OCI-LY7 (cell line): ENCODE measurements around the gene NUFIP1. TPM values are rescaled to one million over a fixed set of nuclear protein-coding genes. Genes with fewer than 3 reads are reported as not detected.

Experiments used
- Bru-seq: library from RNA; stranded (reverse); fragments of 400-500 nt; gene quantifications from one replicate; lab custom pipeline; 2021; lab: Mats Ljungman, UMichigan
- BruChase-seq, 2 experiments: library from RNA; stranded (reverse); fragments of 400-500 nt; gene quantifications; one replicate each; lab custom pipeline; 2021; lab: Mats Ljungman, UMichigan
- BruUV-seq: library from RNA; stranded (reverse); fragments of 400-500 nt; replicated peaks from 2 replicates; lab custom pipeline; 2021; lab: Mats Ljungman, UMichigan
- CTCF ChIA-PET: fragments of 300-600 bp; sonication (Branson Sonifier 250); formaldehyde crosslinking; loops from one replicate; lab custom pipeline; 2022; ENCODE audit warnings: antibody characterized with exemption; ENCODE audit not compliant: unreplicated experiment; lab: Charles Lee
- POLR2A ChIA-PET: fragments of 300-600 bp; sonication (Branson Sonifier 250); formaldehyde crosslinking; loops from one replicate; lab custom pipeline; 2022; ENCODE audit warnings: antibody characterized with exemption; lab: Charles Lee
- DNase-seq: peaks from one replicate; pipeline ENCODE4 v3.0.0-alpha.2; 2015; ENCODE audit warnings: low spot score
- H2AFZ ChIP-seq: fragments of 200-600 bp; sonication (generic), shearing (Covaris generic); 2 replicates; pipeline ENCODE4 v1.6.1; 2014; ENCODE audit warnings: mild to moderate bottlenecking, antibody characterized with exemption, low read length, moderate library complexity
- H3K27ac ChIP-seq: fragments of 200-600 bp; sonication (generic); 2 replicates; pipeline ENCODE4 v1.5.1; 2014; ENCODE audit warnings: mixed run types, low read depth, mild to moderate bottlenecking, moderate library complexity, low read length, inconsistent platforms; ENCODE audit not compliant: poor library complexity, severe bottlenecking
- H3K36me3 ChIP-seq: fragments of 200-600 bp; sonication (generic); 2 replicates; pipeline ENCODE4 v1.6.1; 2014; ENCODE audit warnings: mild to moderate bottlenecking, antibody characterized with exemption, low read length, moderate library complexity, mixed read lengths; ENCODE audit not compliant: insufficient read depth
- H3K4me1 ChIP-seq: fragments of 200-600 bp; sonication (generic); 2 replicates; pipeline ENCODE4 v1.5.1; 2014; ENCODE audit warnings: mild to moderate bottlenecking, low read length; ENCODE audit not compliant: insufficient read depth, poor library complexity, severe bottlenecking
- H3K4me2 ChIP-seq: fragments of 200-600 bp; sonication (generic); 2 replicates; pipeline ENCODE4 v1.6.1; 2014; ENCODE audit warnings: mild to moderate bottlenecking, low read length
- H3K4me3 ChIP-seq: fragments of 200-600 bp; sonication (generic); 2 replicates; pipeline ENCODE4 v1.5.1; 2014; ENCODE audit warnings: mild to moderate bottlenecking, low read depth, low read length; ENCODE audit not compliant: poor library complexity, severe bottlenecking
- H3K79me2 ChIP-seq: fragments of 200-600 bp; sonication (generic); 2 replicates; pipeline ENCODE4 v1.6.1; 2016; ENCODE audit warnings: low read depth, mild to moderate bottlenecking, low read length, moderate library complexity, mixed read lengths; ENCODE audit not compliant: insufficient read depth
- H3K9me2 ChIP-seq: fragments of 200-600 bp; sonication (generic); 2 replicates; pipeline ENCODE4 v1.6.1; 2016; ENCODE audit warnings: mild to moderate bottlenecking, low read length, mixed read lengths; ENCODE audit not compliant: insufficient read depth
- H3K9me3 ChIP-seq: fragments of 200-600 bp; sonication (generic); 2 replicates; pipeline ENCODE4 v1.6.1; 2014; ENCODE audit warnings: mild to moderate bottlenecking, mixed run types, low read length, mixed read lengths
- H4K20me1 ChIP-seq: fragments of 200-600 bp; sonication (generic); 2 replicates; pipeline ENCODE4 v1.6.1; 2014; ENCODE audit warnings: mild to moderate bottlenecking, antibody characterized with exemption, low read length, moderate library complexity, mixed read lengths; ENCODE audit not compliant: insufficient read depth
- CTCF ChIP-seq: fragments of 200-600 bp; sonication (generic); conservative IDR thresholded peaks from 2 replicates; pipeline ENCODE4 v1.5.1; 2014; ENCODE audit warnings: mild to moderate bottlenecking, antibody characterized with exemption, low read length, moderate library complexity, mixed read lengths
- EZH2phosphoT487 ChIP-seq: fragments of 200-600 bp; sonication (generic); IDR thresholded peaks from 2 replicates; pipeline ENCODE4 v1.6.1; 2018; ENCODE audit warnings: low read depth, borderline replicate concordance, mild to moderate bottlenecking, mixed run types, antibody characterized with exemption, low read length, moderate library complexity, mixed read lengths
- intact Hi-C: fragments of 100-400 bp; cut with micrococcal nuclease; formaldehyde crosslinking; loops from one replicate; pipeline ENCODE4 v1.10.0; 2022; ENCODE audit not compliant: unreplicated experiment
- long read RNA-seq: library from polyadenylated mRNA; stranded (forward); transcript quantifications from one replicate; pipeline ENCODE4 v2.0.0, GENCODE V29; 2022
- total RNA-seq, 2 experiments: library from RNA; depleted of rRNA in 1 of 2; stranded (reverse); fragments of >200 nt in 1 of 2; shearing (Covaris generic) in 1 of 2; gene quantifications; 2 replicates each; pipeline ENCODE4 v1.2.3, GENCODE V29; 2014 to 2022

NUFIP1 gene
- total RNA-seq (2014; rRNA removed; shearing (Covaris generic)) (5.4 and 6.8 TPM in 2 replicates), total RNA-seq (2022) (11.3 and 11.4 TPM in 2 replicates), Bru-seq, nascent RNA (percentile 80 among the genes with signal in this experiment), BruChase-seq, experiment 1, labeled RNA remaining after a 6-hour chase (percentile 61 among the genes with signal in this experiment), BruChase-seq, experiment 2, labeled RNA remaining after a 2-hour chase (percentile 67 among the genes with signal in this experiment)
- long read RNA-seq, transcript NUFIP1-201 (10 exons, 3,492 nt), result major isoform, 18 of 19 reads
- long read RNA-seq, partial matches to known transcripts, result 0 of 19 reads
- long read RNA-seq, other reads (novel, unspliced or antisense), result 1 of 19 reads

- peak within 1 kb of the TSS; percentile 93 for H3K4me2 ChIP-seq
- BruUV-seq, result no TSS peak
- intact Hi-C loops, result loop anchor here (1.0 to 10.0 kb wide), 2 partner anchors 72 to 414 kb away; partner anchors contain the start of gene TSC22D1
- peaks cover 80% of the 10 kb centered on the region for H3K79me2 ChIP-seq
- TF ChIP-seq CTCF, result no peak
- TF ChIP-seq EZH2phosphoT487, result no peak
- no peaks in the 10 kb centered on the region for H3K9me2 ChIP-seq
- CTCF ChIA-PET, result no interaction called here
- H3K27ac ChIP-seq, result peak within 1 kb of the TSS; percentile 16
- peaks cover 7% of the 10 kb centered on the region; the same call in 1 of the 2 replicates for H4K20me1 ChIP-seq
- H3K4me3 ChIP-seq, result peak within 1 kb of the TSS; percentile 88
- no peaks in the 10 kb centered on the region for H3K9me3 ChIP-seq
- POLR2A ChIA-PET, result no interaction called here
- H2AFZ ChIP-seq, result peak within 1 kb of the TSS; percentile 74; the same call in 1 of the 2 replicates
- H3K36me3 ChIP-seq, result peaks cover 19% of the 10 kb centered on the region
- H3K4me1 ChIP-seq, result peaks cover 27% of the 10 kb centered on the region
- DNase-seq, result peak; percentile 93
Observed at GRCh38 chr13:44989071-44989889, at the start of gene NUFIP1, which contains the start of gene GPALPP1. NUFIP1 (minus strand) TSS chr13:44989471; CDS start chr13:44989436, 35 bp downstream. GPALPP1 (plus strand) TSS chr13:44989538; CDS start chr13:44989655, 117 bp downstream.

- Histone ChIP-seq H2AFZ (no peak overlapping the region), H4K20me1 (no peaks in the 10 kb centered on the region), H3K9me3 (no peaks in the 10 kb centered on the region), H3K4me1 (no peaks in the 10 kb centered on the region), H3K4me2 (no peak overlapping the region), H3K27ac (no peak overlapping the region), H3K4me3 (no peak overlapping the region), H3K9me2 (no peaks in the 10 kb centered on the region), H3K36me3 (peaks cover 14% of the 10 kb centered on the region), H3K79me2 (no peaks in the 10 kb centered on the region)
- CTCF ChIA-PET, result no interaction called here
- no TSS peak for BruUV-seq
- DNase-seq, result no peak
- TF ChIP-seq CTCF (no peak), EZH2phosphoT487 (no peak)
- POLR2A ChIA-PET, result no interaction called here
- intact Hi-C loops, result no loop called here
Observed at GRCh38 chr13:45036206-45036605, 46.9 kb upstream of the NUFIP1 start.
